ENCODE measurements around the gene EXOC3L2.

EXOC3L2 gene

DNA sequence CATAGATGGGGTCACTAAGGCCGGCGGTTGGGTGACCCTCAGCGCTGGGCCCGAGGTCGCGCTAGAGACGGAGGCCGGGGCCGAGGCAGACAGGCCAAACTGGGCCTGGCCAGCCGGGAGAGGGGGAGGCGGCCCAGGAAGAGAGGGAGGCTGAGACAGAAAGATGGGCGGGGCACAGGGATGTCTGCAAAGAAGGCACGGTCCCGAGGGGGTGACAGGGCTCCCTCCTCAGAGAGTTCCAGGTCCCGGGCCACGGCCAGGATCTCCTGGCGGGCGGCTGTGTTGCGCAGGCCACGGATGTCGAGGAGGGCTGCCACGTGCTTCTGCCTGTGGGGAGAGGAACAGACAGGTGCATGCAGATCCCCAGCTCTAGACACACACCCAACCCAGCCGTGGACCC, 32.2 kb downstream of the EXOC3L2 start:
- no peak for TF ChIP-seq EZH2phosphoT487 (conservative IDR thresholded peaks at IDR 0.05; ENCODE audit: low read length)
- TF ChIP-seq, protein P1, sequence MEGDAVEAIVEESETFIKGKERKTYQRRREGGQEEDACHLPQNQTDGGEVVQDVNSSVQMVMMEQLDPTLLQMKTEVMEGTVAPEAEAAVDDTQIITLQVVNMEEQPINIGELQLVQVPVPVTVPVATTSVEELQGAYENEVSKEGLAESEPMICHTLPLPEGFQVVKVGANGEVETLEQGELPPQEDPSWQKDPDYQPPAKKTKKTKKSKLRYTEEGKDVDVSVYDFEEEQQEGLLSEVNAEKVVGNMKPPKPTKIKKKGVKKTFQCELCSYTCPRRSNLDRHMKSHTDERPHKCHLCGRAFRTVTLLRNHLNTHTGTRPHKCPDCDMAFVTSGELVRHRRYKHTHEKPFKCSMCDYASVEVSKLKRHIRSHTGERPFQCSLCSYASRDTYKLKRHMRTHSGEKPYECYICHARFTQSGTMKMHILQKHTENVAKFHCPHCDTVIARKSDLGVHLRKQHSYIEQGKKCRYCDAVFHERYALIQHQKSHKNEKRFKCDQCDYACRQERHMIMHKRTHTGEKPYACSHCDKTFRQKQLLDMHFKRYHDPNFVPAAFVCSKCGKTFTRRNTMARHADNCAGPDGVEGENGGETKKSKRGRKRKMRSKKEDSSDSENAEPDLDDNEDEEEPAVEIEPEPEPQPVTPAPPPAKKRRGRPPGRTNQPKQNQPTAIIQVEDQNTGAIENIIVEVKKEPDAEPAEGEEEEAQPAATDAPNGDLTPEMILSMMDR (IDR thresholded peaks at IDR 0.05; ENCODE audit: insufficient read depth, low read length, poor library complexity, severe bottlenecking), result no peak
- H2AFZ ChIP-seq (ENCODE audit: low read depth, low read length, severe bottlenecking), result no peak overlapping the region
- H4K20me1 ChIP-seq (ENCODE audit: low read depth, low read length), result no peaks in the 10 kb centered on the region
- H3K4me3 ChIP-seq (ENCODE audit: insufficient read depth, low read length, poor library complexity, severe bottlenecking), result no peak overlapping the region
- no peak overlapping the region for H3K27ac ChIP-seq (ENCODE audit: low read depth, low read length)
- H3K27me3 ChIP-seq (ENCODE audit: low read length), result no peaks in the 10 kb centered on the region
- H3K9ac ChIP-seq (ENCODE audit: low read length), result no peak overlapping the region
- H3F3A ChIP-seq (ENCODE audit: insufficient read depth), result no peaks in the 10 kb centered on the region
- no peaks in the 10 kb centered on the region for H3K79me2 ChIP-seq (ENCODE audit: insufficient read depth, low read length)
- H3K36me3 ChIP-seq (ENCODE audit: low read length), result no peaks in the 10 kb centered on the region
- H3K4me2 ChIP-seq (ENCODE audit: low read depth, low read length, poor library complexity, severe bottlenecking), result no peak overlapping the region
- H3K9me3 ChIP-seq (ENCODE audit: insufficient read depth, low read length), result no peaks in the 10 kb centered on the region
- H3K9me2 ChIP-seq (replicated peaks; ENCODE audit: insufficient read depth, low read length), result no peaks in the 10 kb centered on the region

DNA sequence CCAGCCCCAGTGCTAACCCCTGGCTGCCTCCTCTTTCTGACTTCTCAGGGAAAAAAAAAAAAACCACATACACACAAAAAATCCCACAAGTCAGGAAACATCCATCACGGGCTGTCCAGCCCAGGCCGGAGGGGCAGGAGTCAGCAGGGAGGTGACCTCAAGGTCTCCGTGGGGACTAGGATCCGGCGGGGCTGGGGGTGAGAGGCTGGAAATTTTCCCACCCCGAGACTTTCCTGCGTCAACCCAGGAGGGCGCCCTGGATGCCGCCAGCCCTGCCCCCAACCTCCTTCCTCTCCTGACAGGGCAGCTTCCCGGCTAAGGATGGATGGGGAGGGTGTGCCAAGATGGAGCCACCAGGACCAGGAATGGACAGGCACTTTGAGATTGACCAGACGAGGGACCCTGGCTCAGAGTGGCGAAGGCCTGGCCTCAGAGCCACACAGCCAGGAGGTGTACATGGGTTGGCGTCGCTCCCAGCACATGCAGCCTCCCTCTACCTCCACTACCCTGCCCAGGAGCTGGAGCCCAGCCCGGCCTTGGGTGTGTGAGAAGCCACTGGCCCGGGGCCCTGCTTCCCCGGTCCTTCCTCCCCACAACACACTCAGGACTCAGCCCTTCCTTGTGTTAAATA, 33.3 kb downstream of the EXOC3L2 start:
- Histone ChIP-seq H3K27ac (ENCODE audit: low read depth, low read length) (no peak overlapping the region), H3K9ac (ENCODE audit: low read length) (no peak overlapping the region), H3K9me3 (ENCODE audit: insufficient read depth, low read length) (no peaks in the 10 kb centered on the region), H4K20me1 (ENCODE audit: low read depth, low read length) (no peaks in the 10 kb centered on the region), H3K36me3 (ENCODE audit: low read length) (no peaks in the 10 kb centered on the region), H2AFZ (ENCODE audit: low read depth, low read length, severe bottlenecking) (no peak overlapping the region), H3K79me2 (ENCODE audit: insufficient read depth, low read length) (no peaks in the 10 kb centered on the region), H3K4me2 (ENCODE audit: low read depth, low read length, poor library complexity, severe bottlenecking) (no peak overlapping the region), H3K4me3 (ENCODE audit: insufficient read depth, low read length, poor library complexity, severe bottlenecking) (no peak overlapping the region), H3F3A (ENCODE audit: insufficient read depth) (no peaks in the 10 kb centered on the region), H3K9me2 (replicated peaks; ENCODE audit: insufficient read depth, low read length) (no peaks in the 10 kb centered on the region), H3K27me3 (ENCODE audit: low read length) (no peaks in the 10 kb centered on the region)
- no peak for TF ChIP-seq EZH2phosphoT487 (conservative IDR thresholded peaks at IDR 0.05; ENCODE audit: low read length)
- TF ChIP-seq, protein P1 (IDR thresholded peaks at IDR 0.05; ENCODE audit: insufficient read depth, low read length, poor library complexity, severe bottlenecking), result no peak

DNA sequence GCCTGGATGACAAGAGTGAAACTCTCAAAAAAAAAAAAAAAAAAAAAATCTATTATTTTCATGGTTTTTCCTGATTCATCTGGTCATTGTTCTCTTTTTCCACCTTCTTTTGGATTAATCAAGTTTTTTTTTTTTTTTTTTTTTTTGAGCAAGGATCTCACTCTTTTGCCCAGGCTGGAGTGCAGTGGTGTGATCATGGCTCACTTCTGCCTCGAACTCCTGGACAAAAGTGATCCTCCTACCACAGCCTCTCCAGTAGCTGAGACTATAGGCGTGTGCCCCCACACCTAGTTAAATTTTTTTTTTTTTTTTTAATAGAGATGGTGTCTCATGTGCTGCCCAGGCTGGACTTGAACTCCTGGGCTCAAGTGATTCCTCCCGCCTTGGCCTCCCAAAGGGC, 38.9 kb downstream of the EXOC3L2 start:
- Histone ChIP-seq H3K4me2 (ENCODE audit: low read depth, low read length, poor library complexity, severe bottlenecking) (no peak overlapping the region), H4K20me1 (ENCODE audit: low read depth, low read length) (no peaks in the 10 kb centered on the region), H3K9me3 (ENCODE audit: insufficient read depth, low read length) (peaks cover 2% of the 10 kb centered on the region; the same call in 1 of the 2 replicates), H3K4me3 (ENCODE audit: insufficient read depth, low read length, poor library complexity, severe bottlenecking) (no peak overlapping the region), H3K9me2 (replicated peaks; ENCODE audit: insufficient read depth, low read length) (no peaks in the 10 kb centered on the region), H3K79me2 (ENCODE audit: insufficient read depth, low read length) (no peaks in the 10 kb centered on the region), H3K9ac (ENCODE audit: low read length) (no peak overlapping the region), H3K27me3 (ENCODE audit: low read length) (no peaks in the 10 kb centered on the region), H2AFZ (ENCODE audit: low read depth, low read length, severe bottlenecking) (no peak overlapping the region), H3F3A (ENCODE audit: insufficient read depth) (no peaks in the 10 kb centered on the region), H3K27ac (ENCODE audit: low read depth, low read length) (no peak overlapping the region), H3K36me3 (ENCODE audit: low read length) (no peaks in the 10 kb centered on the region)
- TF ChIP-seq, protein P1 (IDR thresholded peaks at IDR 0.05; ENCODE audit: insufficient read depth, low read length, poor library complexity, severe bottlenecking), result no peak
- TF ChIP-seq EZH2phosphoT487 (conservative IDR thresholded peaks at IDR 0.05; ENCODE audit: low read length), result no peak

Data from SU-DHL-6 (cell line).